Measurements from ENCODE around the gene RFX4.

- TF ChIP-seq EZH2 (IDR thresholded peaks at IDR 0.05; ENCODE audit: borderline replicate concordance, low read length), result no peak
- TF ChIP-seq CTCF (conservative IDR thresholded peaks at IDR 0.05 in 1 of 2, IDR thresholded peaks at IDR 0.05 in 1 of 2; ENCODE audit: extremely low read depth in 1 of 2, insufficient read depth in 1 of 2, low read depth in 1 of 2, low read length in 2 of 2), result no peak
These were observed 181.4 kb downstream of the RFX4 start for GRCh38 chr12:106764220-106764619.

Data from mammary epithelial cell (primary cell).